ENCODE data around the gene MYO5B.

GRCh38 chr18:49999128-49999527 is 195.8 kb downstream of the MYO5B start:
- TF ChIP-seq CTCF (IDR thresholded peaks at IDR 0.05) (no peak), POLR2AphosphoS5 (IDR thresholded peaks at IDR 0.05; ENCODE audit: insufficient read depth in 1 of 2, low read depth in 1 of 2) (no peak)
